Measurements from ENCODE around the gene APBB2.

APBB2 gene

GRCh38 chr4:41209187-41209586 is 5.2 kb downstream of the APBB2 start:
- TF ChIP-seq GATA2 (IDR thresholded peaks at IDR 0.05; ENCODE audit: low read depth, low read length) (no peak), GATA3 (IDR thresholded peaks at IDR 0.05; ENCODE audit: low read depth, low read length) (no peak)

GRCh38 chr4:41207291-41207831 is 7.0 kb downstream of the APBB2 start:
- TF ChIP-seq GATA2 (IDR thresholded peaks at IDR 0.05; ENCODE audit: low read depth, low read length), result no peak
- TF ChIP-seq GATA3 (IDR thresholded peaks at IDR 0.05; ENCODE audit: low read depth, low read length), result no peak

GRCh38 chr4:41205854-41206460 is 8.4 kb downstream of the APBB2 start:
- TF ChIP-seq GATA3 (IDR thresholded peaks at IDR 0.05; ENCODE audit: low read depth, low read length) (no peak), GATA2 (IDR thresholded peaks at IDR 0.05; ENCODE audit: low read depth, low read length) (no peak)

DNA sequence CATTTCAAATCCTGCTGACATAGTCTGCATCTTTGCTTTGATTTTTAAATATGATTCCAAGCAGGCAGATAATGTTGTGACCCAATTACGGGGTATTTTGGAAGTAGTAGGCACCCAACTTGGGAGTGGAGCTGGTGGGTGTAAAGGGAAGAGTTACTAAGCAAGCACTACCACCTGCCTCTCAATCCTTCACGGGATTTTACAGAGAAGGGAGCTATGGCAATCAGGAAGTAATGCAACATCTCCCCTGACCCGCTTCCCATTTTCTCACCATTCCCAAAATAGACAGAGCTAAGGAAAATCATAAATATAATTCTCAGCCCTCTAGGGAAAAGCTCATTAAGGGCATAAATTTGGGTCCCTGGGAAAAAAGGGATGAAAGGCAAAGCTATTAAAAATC is 9.2 kb downstream of the APBB2 start:
- no peak for TF ChIP-seq GATA3 (IDR thresholded peaks at IDR 0.05; ENCODE audit: low read depth, low read length)
- no peak for TF ChIP-seq GATA2 (IDR thresholded peaks at IDR 0.05; ENCODE audit: low read depth, low read length)

DNA sequence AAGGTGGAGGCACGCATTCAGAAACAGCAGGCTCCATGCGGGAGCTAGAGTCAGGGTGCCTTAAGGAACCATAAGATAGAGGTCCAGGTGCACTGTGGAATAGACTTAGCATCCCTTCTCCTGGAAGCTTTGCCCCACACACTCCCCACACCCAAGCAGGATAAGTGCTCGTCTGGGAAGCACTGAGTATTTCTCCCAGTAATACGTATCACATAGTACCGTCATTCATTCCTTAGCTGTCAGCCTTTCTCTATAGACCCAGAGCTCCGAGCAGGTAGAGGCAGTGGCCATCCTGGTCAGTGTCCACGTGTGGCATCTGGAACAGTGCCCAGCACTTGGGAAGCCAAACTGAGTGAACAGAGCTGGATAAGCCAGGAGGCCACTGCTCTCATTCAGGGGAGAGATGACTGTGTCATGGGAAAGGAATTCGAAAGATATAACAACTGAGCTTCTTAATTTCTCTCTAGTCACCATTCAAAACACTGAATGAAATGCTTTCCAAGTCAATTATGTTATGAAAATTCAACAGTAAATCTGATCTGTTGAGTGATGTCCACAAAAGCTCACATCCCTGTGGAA is 9.9 kb downstream of the APBB2 start:
- TF ChIP-seq GATA3 (IDR thresholded peaks at IDR 0.05; ENCODE audit: low read depth, low read length) (no peak), GATA2 (IDR thresholded peaks at IDR 0.05; ENCODE audit: low read depth, low read length) (no peak)

DNA sequence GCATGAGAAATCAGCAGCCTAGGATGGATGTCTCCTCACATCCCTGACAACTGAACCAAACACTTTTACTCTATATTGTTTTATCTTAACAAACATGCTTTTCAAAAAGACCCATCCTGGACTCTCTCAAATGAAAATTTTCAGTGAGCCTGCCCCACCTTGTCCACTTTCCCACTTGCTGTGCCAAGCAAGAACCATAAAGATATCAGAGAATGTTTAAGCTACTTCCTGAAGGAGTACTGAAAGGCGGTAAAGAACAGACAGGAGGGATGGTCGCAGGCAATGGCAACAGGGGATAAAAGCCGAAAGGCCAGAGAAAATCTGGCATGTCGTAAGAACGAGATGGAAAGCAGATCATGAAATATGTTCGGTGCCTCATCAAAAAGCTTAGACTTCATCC is 10.5 kb downstream of the APBB2 start:
- TF ChIP-seq GATA3 (IDR thresholded peaks at IDR 0.05; ENCODE audit: low read depth, low read length), result no peak
- TF ChIP-seq GATA2 (IDR thresholded peaks at IDR 0.05; ENCODE audit: low read depth, low read length), result no peak

GRCh38 chr4:41202820-41203568 is 11.3 kb downstream of the APBB2 start:
- TF ChIP-seq GATA3 (IDR thresholded peaks at IDR 0.05; ENCODE audit: low read depth, low read length), result no peak

DNA sequence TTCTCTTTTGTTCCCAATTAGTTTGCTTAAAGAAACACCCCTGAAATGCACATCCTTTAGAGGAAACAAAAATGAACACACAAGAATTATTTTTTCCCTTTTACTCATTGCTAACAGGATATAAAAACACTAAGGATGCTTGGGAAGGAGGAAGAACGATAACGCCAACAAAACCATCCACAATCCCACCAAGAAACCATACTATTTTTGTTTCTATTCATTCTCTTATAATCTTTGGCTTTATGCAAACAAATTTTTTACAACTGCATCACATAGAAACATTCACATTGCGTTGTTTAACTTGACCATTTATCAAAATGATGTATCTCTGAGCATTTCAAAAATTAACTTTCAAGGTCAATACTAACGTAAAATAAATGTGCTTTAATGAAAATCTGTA is 12.0 kb downstream of the APBB2 start:
- TF ChIP-seq GATA2 (IDR thresholded peaks at IDR 0.05; ENCODE audit: low read depth, low read length), result no peak

GRCh38 chr4:41200486-41201017 is 13.8 kb downstream of the APBB2 start:
- TF ChIP-seq GATA2 (IDR thresholded peaks at IDR 0.05; ENCODE audit: low read depth, low read length) (no peak), GATA3 (IDR thresholded peaks at IDR 0.05; ENCODE audit: low read depth, low read length) (no peak)

DNA sequence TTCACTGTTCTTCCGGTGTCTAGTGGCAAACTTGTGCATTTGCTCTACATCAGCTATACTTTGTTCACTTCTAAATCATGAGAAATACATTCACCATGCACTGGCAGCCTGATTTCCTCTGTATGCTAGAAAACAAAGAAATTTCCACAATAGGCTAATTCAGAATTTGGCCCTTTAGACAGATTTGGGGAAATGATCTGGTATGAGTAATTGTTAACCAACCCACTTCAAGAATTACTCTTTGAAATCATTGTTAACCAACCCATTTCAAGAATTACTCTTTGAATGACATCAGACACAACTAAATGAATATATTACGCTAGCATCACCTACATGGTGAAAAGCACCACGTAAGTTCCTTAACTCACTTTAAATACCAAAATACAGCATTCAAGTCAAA is 14.6 kb downstream of the APBB2 start:
- no peak for TF ChIP-seq GATA2 (IDR thresholded peaks at IDR 0.05; ENCODE audit: low read depth, low read length)

GRCh38 chr4:41197996-41198395 is 16.3 kb downstream of the APBB2 start:
- TF ChIP-seq GATA2 (IDR thresholded peaks at IDR 0.05; ENCODE audit: low read depth, low read length), result no peak
- no peak for TF ChIP-seq GATA3 (IDR thresholded peaks at IDR 0.05; ENCODE audit: low read depth, low read length)

- TF ChIP-seq GATA3 (IDR thresholded peaks at IDR 0.05; ENCODE audit: low read depth, low read length), result no peak
- TF ChIP-seq GATA2 (IDR thresholded peaks at IDR 0.05; ENCODE audit: low read depth, low read length), result no peak
These were observed 16.8 kb downstream of the APBB2 start for GRCh38 chr4:41197495-41197894.

DNA sequence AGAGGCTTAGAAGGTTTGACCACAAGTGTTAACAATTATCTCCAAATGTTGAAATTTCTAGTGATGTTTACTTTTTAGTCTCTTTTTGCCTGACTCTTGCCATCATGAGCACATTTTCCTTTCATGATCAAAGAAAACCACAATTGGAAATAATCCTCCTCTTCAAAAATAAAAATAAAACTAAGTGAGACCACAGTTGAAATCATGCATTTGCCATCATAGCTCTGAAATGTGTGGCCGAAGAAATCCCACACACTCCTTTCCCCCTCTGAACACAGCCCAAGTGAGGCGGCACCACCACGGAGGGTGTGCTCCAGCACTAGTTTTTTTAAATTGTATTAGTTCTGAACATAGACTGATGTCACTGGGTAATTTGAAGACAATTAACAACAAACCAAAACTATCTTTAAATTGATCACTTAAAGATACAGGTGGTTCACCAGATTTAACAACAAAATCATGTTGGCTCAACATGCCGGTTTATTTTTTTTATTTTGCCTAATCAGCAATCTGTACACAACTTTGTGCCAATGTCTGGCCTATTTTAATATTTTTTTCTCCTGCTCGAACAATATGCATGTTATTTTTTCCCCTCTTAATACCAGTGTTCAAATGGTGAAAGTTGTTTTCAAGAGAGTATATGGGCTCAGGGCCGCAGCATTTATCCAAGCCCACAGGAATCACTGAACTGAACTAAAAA is 17.6 kb downstream of the APBB2 start:
- TF ChIP-seq GATA3 (IDR thresholded peaks at IDR 0.05; ENCODE audit: low read depth, low read length), result no peak
- TF ChIP-seq GATA2 (IDR thresholded peaks at IDR 0.05; ENCODE audit: low read depth, low read length), result no peak

GRCh38 chr4:41192136-41192535 is 22.2 kb downstream of the APBB2 start:
- TF ChIP-seq GATA3 (IDR thresholded peaks at IDR 0.05; ENCODE audit: low read depth, low read length) (no peak), GATA2 (IDR thresholded peaks at IDR 0.05; ENCODE audit: low read depth, low read length) (no peak)
